Measurements from ENCODE around the gene MMRN2. TPM values are rescaled to one million over a fixed set of nuclear protein-coding genes. Genes with fewer than 3 reads are reported as not detected.

The MMRN2 gene
- total and polyA plus RNA-seq, 4 donors, result 1.7 to 12.1 (median 8.6) TPM

DNA sequence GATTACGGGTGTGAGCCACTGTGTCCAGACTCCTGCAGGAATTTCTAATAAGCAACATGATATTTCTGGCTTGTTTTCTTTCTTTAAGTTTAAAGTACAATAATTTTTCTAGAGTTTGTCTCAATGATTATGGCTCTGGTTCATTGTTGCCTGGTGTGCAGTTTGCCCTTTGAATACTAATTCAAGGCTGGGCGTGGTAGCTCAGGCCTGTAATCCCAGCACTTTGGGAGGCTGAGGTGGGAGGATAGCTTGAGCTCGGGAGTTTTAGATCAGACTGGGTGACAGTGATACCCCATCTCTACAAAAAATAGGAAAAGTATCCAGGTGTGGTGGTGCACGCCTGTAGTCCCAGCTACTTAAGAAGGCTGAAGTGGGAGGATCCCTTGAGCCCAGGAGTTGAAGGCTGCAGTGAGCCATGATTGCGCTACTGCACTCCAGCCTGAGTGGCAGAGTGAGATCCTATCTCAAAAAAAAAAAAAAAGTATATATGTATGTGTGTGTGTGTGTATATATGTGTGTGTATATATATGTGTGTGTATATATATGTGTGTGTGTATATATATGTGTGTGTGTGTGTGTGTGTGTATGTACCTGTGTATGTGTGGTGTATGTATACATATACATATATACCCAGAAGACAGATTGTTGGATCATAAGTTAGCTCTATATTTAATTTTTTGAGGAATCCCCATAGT, 19.1 kb upstream of the MMRN2 start:
- no peaks in the 10 kb centered on the region for H3K36me3 ChIP-seq (ENCODE audit: control insufficient read depth in 4 of 4, insufficient read depth in 3 of 4, low read depth in 1 of 4, low read length in 3 of 4)
- DNase-seq (ENCODE audit: low spot score), result no peak
- no peaks in the 10 kb centered on the region for H3K9me3 ChIP-seq (ENCODE audit: control insufficient read depth in 4 of 4, low read length in 3 of 4)
- no peak overlapping the region for H3K9ac ChIP-seq (ENCODE audit: low read depth in 1 of 2, low read length in 2 of 2)
- H3K27ac ChIP-seq (ENCODE audit: low read depth in 1 of 2, low read length in 2 of 2), result no peak overlapping the region
- peaks cover 0 to 3% (median 3%) of the 10 kb centered on the region in 4 donors for H3K4me1 ChIP-seq (ENCODE audit: control insufficient read depth in 4 of 4, insufficient read depth in 4 of 4, low read length in 3 of 4)
- H3K27me3 ChIP-seq (ENCODE audit: control insufficient read depth in 4 of 4, insufficient read depth in 4 of 4, low read length in 3 of 4), result no peaks in the 10 kb centered on the region
- WGBS, result 94% methylated on average over 5 of the region's 5 CpGs
- H3K4me3 ChIP-seq (ENCODE audit: low read depth in 1 of 3, low read length in 3 of 3), result no peak overlapping the region
- TF ChIP-seq, protein P1, sequence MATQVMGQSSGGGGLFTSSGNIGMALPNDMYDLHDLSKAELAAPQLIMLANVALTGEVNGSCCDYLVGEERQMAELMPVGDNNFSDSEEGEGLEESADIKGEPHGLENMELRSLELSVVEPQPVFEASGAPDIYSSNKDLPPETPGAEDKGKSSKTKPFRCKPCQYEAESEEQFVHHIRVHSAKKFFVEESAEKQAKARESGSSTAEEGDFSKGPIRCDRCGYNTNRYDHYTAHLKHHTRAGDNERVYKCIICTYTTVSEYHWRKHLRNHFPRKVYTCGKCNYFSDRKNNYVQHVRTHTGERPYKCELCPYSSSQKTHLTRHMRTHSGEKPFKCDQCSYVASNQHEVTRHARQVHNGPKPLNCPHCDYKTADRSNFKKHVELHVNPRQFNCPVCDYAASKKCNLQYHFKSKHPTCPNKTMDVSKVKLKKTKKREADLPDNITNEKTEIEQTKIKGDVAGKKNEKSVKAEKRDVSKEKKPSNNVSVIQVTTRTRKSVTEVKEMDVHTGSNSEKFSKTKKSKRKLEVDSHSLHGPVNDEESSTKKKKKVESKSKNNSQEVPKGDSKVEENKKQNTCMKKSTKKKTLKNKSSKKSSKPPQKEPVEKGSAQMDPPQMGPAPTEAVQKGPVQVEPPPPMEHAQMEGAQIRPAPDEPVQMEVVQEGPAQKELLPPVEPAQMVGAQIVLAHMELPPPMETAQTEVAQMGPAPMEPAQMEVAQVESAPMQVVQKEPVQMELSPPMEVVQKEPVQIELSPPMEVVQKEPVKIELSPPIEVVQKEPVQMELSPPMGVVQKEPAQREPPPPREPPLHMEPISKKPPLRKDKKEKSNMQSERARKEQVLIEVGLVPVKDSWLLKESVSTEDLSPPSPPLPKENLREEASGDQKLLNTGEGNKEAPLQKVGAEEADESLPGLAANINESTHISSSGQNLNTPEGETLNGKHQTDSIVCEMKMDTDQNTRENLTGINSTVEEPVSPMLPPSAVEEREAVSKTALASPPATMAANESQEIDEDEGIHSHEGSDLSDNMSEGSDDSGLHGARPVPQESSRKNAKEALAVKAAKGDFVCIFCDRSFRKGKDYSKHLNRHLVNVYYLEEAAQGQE (IDR thresholded peaks at IDR 0.05), result no peak
- TF ChIP-seq HNF4G (IDR thresholded peaks at IDR 0.05) (no peak), TAF1 (conservative IDR thresholded peaks at IDR 0.05) (no peak), YY1 (IDR thresholded peaks at IDR 0.05) (no peak), HNF4A (conservative IDR thresholded peaks at IDR 0.05) (no peak), RAD21 (IDR thresholded peaks at IDR 0.05) (no peak), SP1 (IDR thresholded peaks at IDR 0.05) (no peak), NR2F2 (IDR thresholded peaks at IDR 0.05) (no peak), RXRA (IDR thresholded peaks at IDR 0.05) (no peak), FOXA2 (IDR thresholded peaks at IDR 0.05) (no peak), EGR1 (IDR thresholded peaks at IDR 0.05; ENCODE audit: low read depth in 2 of 2) (no peak)
- TF ChIP-seq, protein P2, sequence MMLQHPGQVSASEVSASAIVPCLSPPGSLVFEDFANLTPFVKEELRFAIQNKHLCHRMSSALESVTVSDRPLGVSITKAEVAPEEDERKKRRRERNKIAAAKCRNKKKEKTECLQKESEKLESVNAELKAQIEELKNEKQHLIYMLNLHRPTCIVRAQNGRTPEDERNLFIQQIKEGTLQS (IDR thresholded peaks at IDR 0.05), result no peak

DNA sequence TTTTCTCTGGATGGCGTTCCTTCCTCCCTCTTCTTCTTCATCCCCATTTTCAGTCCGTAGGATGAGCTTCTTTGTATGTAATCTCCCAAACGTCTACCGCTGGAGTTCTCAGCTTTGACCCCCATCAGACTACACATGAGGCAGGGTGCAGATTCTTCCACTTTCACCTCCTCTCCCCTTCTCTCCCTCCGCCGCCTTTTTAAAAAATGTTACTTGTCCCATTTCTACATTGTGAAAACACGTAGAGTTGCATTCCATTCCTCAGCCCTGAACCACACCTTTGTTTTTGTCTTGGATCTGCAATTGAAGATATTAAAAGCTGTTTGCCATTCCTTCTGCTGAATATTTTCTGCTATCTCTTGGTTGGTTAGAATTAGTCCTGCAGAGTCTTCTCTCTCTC, 17.1 kb upstream of the MMRN2 start:
- TF ChIP-seq FOXA2 (IDR thresholded peaks at IDR 0.05), result no peak
- no peak for TF ChIP-seq HNF4A (conservative IDR thresholded peaks at IDR 0.05)
- no peak for TF ChIP-seq HNF4G (IDR thresholded peaks at IDR 0.05)
- no peak for TF ChIP-seq FOXA1 (IDR thresholded peaks at IDR 0.05)
- no peak for TF ChIP-seq RAD21 (IDR thresholded peaks at IDR 0.05)
- no peak for TF ChIP-seq JUND (IDR thresholded peaks at IDR 0.05)
- TF ChIP-seq SP1 (IDR thresholded peaks at IDR 0.05), result no peak
- TF ChIP-seq NR2F2 (IDR thresholded peaks at IDR 0.05), result no peak
- TF ChIP-seq GABPA (IDR thresholded peaks at IDR 0.05 in 1 of 2, conservative IDR thresholded peaks at IDR 0.05 in 1 of 2), result no peak
- no peak for TF ChIP-seq YY1 (IDR thresholded peaks at IDR 0.05)
- H3K27ac ChIP-seq (ENCODE audit: low read depth in 1 of 2, low read length in 2 of 2), result no peak overlapping the region
- DNase-seq (ENCODE audit: low spot score), result no peak
- H3K4me3 ChIP-seq (ENCODE audit: low read depth in 1 of 3, low read length in 3 of 3), result no peak overlapping the region
- no peaks in the 10 kb centered on the region for H3K9me3 ChIP-seq (ENCODE audit: control insufficient read depth in 4 of 4, low read length in 3 of 4)
- WGBS, result 91% methylated on average over 7 of the region's 7 CpGs
- H3K36me3 ChIP-seq (ENCODE audit: control insufficient read depth in 4 of 4, insufficient read depth in 3 of 4, low read depth in 1 of 4, low read length in 3 of 4), result no peaks in the 10 kb centered on the region
- no peak overlapping the region for H3K9ac ChIP-seq (ENCODE audit: low read depth in 1 of 2, low read length in 2 of 2)
- peaks cover 0 to 15% (median 5%) of the 10 kb centered on the region in 4 donors for H3K4me1 ChIP-seq (ENCODE audit: control insufficient read depth in 4 of 4, insufficient read depth in 4 of 4, low read length in 3 of 4)
- H3K27me3 ChIP-seq (ENCODE audit: control insufficient read depth in 4 of 4, insufficient read depth in 4 of 4, low read length in 3 of 4), result no peaks in the 10 kb centered on the region

Data from liver (tissue), 9 donors.